OCI-LY1 (cell line): Measurements from ENCODE around the gene MID1.

Experiments used
- H2AFZ ChIP-seq: fragments of 200-600 bp; sonication (generic), shearing (Covaris generic); 2 replicates; pipeline ENCODE4 v1.6.0; 2014; ENCODE audit warnings: antibody characterized with exemption, mild to moderate bottlenecking, low read length
- H3F3A ChIP-seq: fragments of 200-600 bp; sonication (generic), shearing (Covaris generic); 2 replicates; pipeline ENCODE4 v1.6.0; 2014; ENCODE audit warnings: mild to moderate bottlenecking, antibody characterized with exemption, low read length, moderate library complexity; ENCODE audit not compliant: insufficient read depth
- H3K27ac ChIP-seq: fragments of 200-600 bp; sonication (generic); 2 replicates; pipeline ENCODE4 v1.5.1; 2014; ENCODE audit warnings: low read length, mixed run types, mild to moderate bottlenecking, low read depth; ENCODE audit not compliant: poor library complexity, severe bottlenecking
- H3K27me3 ChIP-seq: fragments of 200-600 bp; sonication (generic); 2 replicates; pipeline ENCODE4 v1.6.0; 2014; ENCODE audit warnings: antibody characterized with exemption, mild to moderate bottlenecking, low read length, moderate library complexity; ENCODE audit not compliant: insufficient read depth
- H3K36me3 ChIP-seq: fragments of 200-600 bp; sonication (generic); 2 replicates; pipeline ENCODE4 v1.6.1; 2014; ENCODE audit warnings: mild to moderate bottlenecking, antibody characterized with exemption, low read length, moderate library complexity, mixed read lengths; ENCODE audit not compliant: insufficient read depth
- H3K4me1 ChIP-seq: fragments of 200-600 bp; sonication (generic); 2 replicates; pipeline ENCODE4 v1.5.1; 2014; ENCODE audit warnings: mild to moderate bottlenecking, low read length, moderate library complexity; ENCODE audit not compliant: insufficient read depth, severe bottlenecking
- H3K4me2 ChIP-seq: fragments of 200-600 bp; sonication (generic), shearing (Covaris generic); 2 replicates; pipeline ENCODE4 v1.6.1; 2014; ENCODE audit warnings: low read length
- H3K4me3 ChIP-seq: fragments of 200-600 bp; sonication (generic); 2 replicates; pipeline ENCODE4 v1.5.1; 2014; ENCODE audit warnings: low read length, low read depth, mild to moderate bottlenecking, mixed read lengths; ENCODE audit not compliant: poor library complexity, severe bottlenecking
- H3K79me2 ChIP-seq: fragments of 200-600 bp; shearing (Covaris generic); 2 replicates; pipeline ENCODE4 v1.6.1; 2016; ENCODE audit warnings: mixed run types, low read length, mixed read lengths; ENCODE audit not compliant: insufficient read depth
- H3K9ac ChIP-seq: fragments of 200-600 bp; sonication (generic), shearing (Covaris generic); 2 replicates; pipeline ENCODE4 v1.6.1; 2014; ENCODE audit warnings: mild to moderate bottlenecking, low read length, mixed read lengths
- H3K9me2 ChIP-seq: fragments of 200-600 bp; sonication (generic), shearing (Covaris generic); 2 replicates; pipeline ENCODE4 v1.6.1; 2014; ENCODE audit warnings: low read depth, mild to moderate bottlenecking, low read length, mixed read lengths
- H3K9me3 ChIP-seq: fragments of 200-600 bp; shearing (Covaris generic); 2 replicates; pipeline ENCODE4 v1.6.1; 2014; ENCODE audit warnings: low read length, mixed read lengths
- H4K20me1 ChIP-seq: fragments of 200-600 bp; sonication (generic), shearing (Covaris generic); 2 replicates; pipeline ENCODE4 v1.6.0; 2016; ENCODE audit warnings: mild to moderate bottlenecking, low read length; ENCODE audit not compliant: insufficient read depth
- EZH2 ChIP-seq: fragments of 200-600 bp; sonication (generic), shearing (Covaris generic); IDR thresholded peaks from 2 replicates; pipeline ENCODE4 v1.8.0; 2017; ENCODE audit warnings: borderline replicate concordance, mixed run types, mild to moderate bottlenecking, antibody characterized with exemption, low read length, moderate library complexity, mixed read lengths
- TF ChIP-seq, protein P1 (sequence below): fragments of 200-600 bp; sonication (generic), shearing (Covaris generic); IDR thresholded peaks from 2 replicates; pipeline ENCODE4 v1.5.1; 2017; ENCODE audit warnings: mild to moderate bottlenecking, antibody characterized with exemption, low read length, moderate library complexity, mixed read lengths

The MID1 gene

DNA sequence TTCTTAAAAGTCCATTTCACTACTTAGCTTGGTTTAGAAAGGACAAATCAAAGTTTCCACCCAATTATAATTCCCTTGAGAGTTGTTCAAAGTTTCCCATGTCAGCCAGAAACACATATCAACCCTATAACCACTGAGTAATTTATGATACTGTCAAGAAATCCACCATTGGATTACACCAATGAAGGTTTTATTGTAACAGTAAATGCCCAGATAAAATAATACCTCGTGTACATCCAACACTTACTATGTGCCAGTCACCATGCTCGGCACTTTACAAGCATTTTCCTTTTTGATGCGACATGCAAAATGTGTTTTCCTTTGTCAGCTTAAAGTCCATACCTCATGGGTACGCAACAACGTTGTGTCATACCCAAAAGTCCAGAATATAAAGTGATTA, 64.0 kb downstream of the MID1 start:
- no peak overlapping the region for H3K4me3 ChIP-seq
- H2AFZ ChIP-seq: no peak overlapping the region
- H3K27me3 ChIP-seq: no peaks in the 10 kb centered on the region
- H3K9me2 ChIP-seq: no peaks in the 10 kb centered on the region
- no peak overlapping the region for H3K27ac ChIP-seq
- no peaks in the 10 kb centered on the region for H3K79me2 ChIP-seq
- H3K36me3 ChIP-seq: no peaks in the 10 kb centered on the region
- no peaks in the 10 kb centered on the region for H4K20me1 ChIP-seq
- no peak overlapping the region for H3K9ac ChIP-seq
- TF ChIP-seq, protein P1, sequence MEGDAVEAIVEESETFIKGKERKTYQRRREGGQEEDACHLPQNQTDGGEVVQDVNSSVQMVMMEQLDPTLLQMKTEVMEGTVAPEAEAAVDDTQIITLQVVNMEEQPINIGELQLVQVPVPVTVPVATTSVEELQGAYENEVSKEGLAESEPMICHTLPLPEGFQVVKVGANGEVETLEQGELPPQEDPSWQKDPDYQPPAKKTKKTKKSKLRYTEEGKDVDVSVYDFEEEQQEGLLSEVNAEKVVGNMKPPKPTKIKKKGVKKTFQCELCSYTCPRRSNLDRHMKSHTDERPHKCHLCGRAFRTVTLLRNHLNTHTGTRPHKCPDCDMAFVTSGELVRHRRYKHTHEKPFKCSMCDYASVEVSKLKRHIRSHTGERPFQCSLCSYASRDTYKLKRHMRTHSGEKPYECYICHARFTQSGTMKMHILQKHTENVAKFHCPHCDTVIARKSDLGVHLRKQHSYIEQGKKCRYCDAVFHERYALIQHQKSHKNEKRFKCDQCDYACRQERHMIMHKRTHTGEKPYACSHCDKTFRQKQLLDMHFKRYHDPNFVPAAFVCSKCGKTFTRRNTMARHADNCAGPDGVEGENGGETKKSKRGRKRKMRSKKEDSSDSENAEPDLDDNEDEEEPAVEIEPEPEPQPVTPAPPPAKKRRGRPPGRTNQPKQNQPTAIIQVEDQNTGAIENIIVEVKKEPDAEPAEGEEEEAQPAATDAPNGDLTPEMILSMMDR: no peak
- no peak for TF ChIP-seq EZH2
- H3K9me3 ChIP-seq: no peaks in the 10 kb centered on the region
- H3K4me1 ChIP-seq: no peaks in the 10 kb centered on the region
- H3F3A ChIP-seq: no peaks in the 10 kb centered on the region
- no peak overlapping the region for H3K4me2 ChIP-seq

DNA sequence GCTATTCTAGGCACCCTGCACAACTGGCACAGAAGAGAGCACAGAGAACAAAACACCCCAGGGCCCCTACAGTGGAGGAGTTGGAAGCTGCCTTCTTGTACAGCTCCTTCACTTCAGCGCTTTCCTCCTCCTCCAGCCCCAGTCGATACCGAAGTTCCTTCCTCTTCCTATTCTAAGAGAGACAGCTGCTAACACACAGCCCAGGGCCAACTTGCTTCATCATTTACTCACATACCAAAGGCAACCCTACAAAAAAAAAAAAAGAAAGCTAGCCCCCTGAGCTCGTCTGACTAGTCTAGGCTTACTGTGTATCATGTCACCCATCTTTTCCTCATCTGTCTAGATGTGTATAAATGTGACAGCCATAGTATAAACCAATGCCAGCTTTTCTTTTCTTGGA, 64.5 kb downstream of the MID1 start:
- no peak overlapping the region for H3K27ac ChIP-seq
- H3K79me2 ChIP-seq: no peaks in the 10 kb centered on the region

DNA sequence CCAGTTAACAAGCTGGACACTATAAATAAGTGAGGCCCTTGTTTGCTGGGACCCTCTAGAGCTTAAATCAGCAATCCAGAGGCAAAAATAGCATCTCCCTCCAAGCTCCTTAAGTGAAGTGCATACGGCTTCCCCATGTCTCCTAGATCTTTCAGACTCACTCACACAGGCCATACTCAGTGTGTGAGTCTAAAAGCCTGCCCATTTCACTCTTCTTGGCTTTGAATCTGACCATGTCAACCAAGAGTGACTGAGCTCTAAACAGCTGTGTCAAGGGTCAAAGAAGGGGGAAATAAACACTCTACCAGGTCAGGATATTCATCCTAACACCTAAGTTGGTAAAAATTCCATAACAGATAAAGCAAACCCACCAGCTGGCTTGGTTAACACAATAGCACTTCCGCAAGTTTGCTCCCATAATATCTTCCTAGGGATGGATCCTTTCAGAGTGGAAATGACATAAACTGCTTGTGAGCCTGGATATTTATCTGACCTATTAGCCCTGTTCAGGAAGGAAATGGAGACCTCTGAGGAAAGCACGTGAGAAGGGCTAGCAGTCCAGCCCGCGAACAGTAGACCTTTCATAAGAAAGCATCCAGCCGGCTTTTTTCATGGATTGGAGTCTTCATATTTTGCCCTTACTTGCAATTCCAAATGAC, 65.6 kb downstream of the MID1 start:
- no peak overlapping the region for H3K9ac ChIP-seq
- H3K79me2 ChIP-seq: no peaks in the 10 kb centered on the region
- TF ChIP-seq, protein P1: no peak
- no peak for TF ChIP-seq EZH2
- H3K36me3 ChIP-seq: no peaks in the 10 kb centered on the region
- H3K27me3 ChIP-seq: no peaks in the 10 kb centered on the region
- H3K4me3 ChIP-seq: no peak overlapping the region
- no peaks in the 10 kb centered on the region for H3K9me2 ChIP-seq
- no peak overlapping the region for H2AFZ ChIP-seq
- H3K9me3 ChIP-seq: no peaks in the 10 kb centered on the region
- H4K20me1 ChIP-seq: no peaks in the 10 kb centered on the region
- H3F3A ChIP-seq: no peaks in the 10 kb centered on the region
- H3K4me2 ChIP-seq: no peak overlapping the region
- no peaks in the 10 kb centered on the region for H3K4me1 ChIP-seq
- H3K27ac ChIP-seq: no peak overlapping the region

More for the DNA sequence above, 64.5 kb downstream of the MID1 start:
- Histone ChIP-seq H3K4me2 (no peak overlapping the region), H3K36me3 (no peaks in the 10 kb centered on the region), H2AFZ (no peak overlapping the region), H3K27me3 (no peaks in the 10 kb centered on the region), H3K4me1 (no peaks in the 10 kb centered on the region), H3K4me3 (no peak overlapping the region), H3F3A (no peaks in the 10 kb centered on the region), H3K9ac (no peak overlapping the region), H3K9me3 (no peaks in the 10 kb centered on the region), H3K9me2 (no peaks in the 10 kb centered on the region), H4K20me1 (no peaks in the 10 kb centered on the region)
- TF ChIP-seq, protein P1: no peak
- TF ChIP-seq EZH2: no peak
